Adrenal gland (tissue), 12 donors: Measurements from ENCODE around the gene DMRT3. TPM values are rescaled to one million over a fixed set of nuclear protein-coding genes. Genes with fewer than 3 reads are reported as not detected.

Source experiments
- DNase-seq, 7 donors: peaks; one replicate each; pipeline ENCODE4 v3.0.0-alpha.2; 2019 to 2020
- H3K27ac ChIP-seq, 5 donors: fragments of 200-600 bp; sonication (generic) in 4 of 5; 1 replicate in 3 of 5; 2 replicates in 2 of 5; pipeline versions ENCODE4 v1.5.1 to v1.8.0; 2016 to 2020; ENCODE audit warnings: mild to moderate bottlenecking in 1 of 5
- H3K27me3 ChIP-seq: fragments of 200-600 bp; 2 replicates; pipeline ENCODE4 v1.8.0; 2021
- H3K36me3 ChIP-seq, 2 donors: fragments of 200-600 bp; replicated peaks in 1 of 2; 1 replicate in 1 of 2; 2 replicates in 1 of 2; pipeline versions ENCODE4 v1.5.1 to v1.8.0; 2018 to 2022
- H3K4me1 ChIP-seq, 2 donors: fragments of 200-600 bp; replicated peaks in 1 of 2; 1 replicate in 1 of 2; 2 replicates in 1 of 2; pipeline versions ENCODE4 v1.5.1 to v1.8.0; 2018 to 2021
- H3K4me3 ChIP-seq, 4 donors: fragments of 200-600 bp; sonication (generic) in 3 of 4; one replicate each; pipeline ENCODE4 v1.5.1; 2016 to 2018
- H3K9me3 ChIP-seq, 3 donors: fragments of 200-600 bp; sonication (generic) in 1 of 3; replicated peaks in 1 of 3; 1 replicate in 2 of 3; 2 replicates in 1 of 3; pipeline versions ENCODE4 v1.5.1 to v1.8.0; 2016 to 2021
- CTCF ChIP-seq, 6 experiments: fragments of 450-650 bp in 4 of 6; fragments of 200-600 bp in 2 of 6; sonication (generic) in 1 of 6; IDR thresholded peaks; 1 replicate in 5 of 6; 2 replicates in 1 of 6; pipeline versions ENCODE4 v1.5.1 to v1.8.0; 2016 to 2021; ENCODE audit warnings: antibody characterized with exemption in 6 of 6, mild to moderate bottlenecking in 2 of 6, moderate library complexity in 1 of 6
- POLR2A ChIP-seq, 2 donors: fragments of 450-650 bp; IDR thresholded peaks; one replicate each; pipeline ENCODE4 v1.6.1; 2017; ENCODE audit warnings: antibody characterized with exemption in 2 of 2, mild to moderate bottlenecking in 2 of 2, moderate library complexity in 1 of 2
- WGBS, 4 donors: extraction: QIAGEN DNeasy Blood & Tissue Kit in 2 of 4; methylation state at CpG; one replicate each; pipeline versions ENCODE4 v1.1.5 to v1.1.7; 2013 to 2017; 5-methylcytosine and 5-hydroxymethylcytosine counted together
- intact Hi-C, 2 donors: fragments of 100-400 bp; cut with DNase I; formaldehyde crosslinking; loops; one replicate each; pipeline versions ENCODE4 v1.14.1 to v1.15.0; 2022 to 2023
- polyA plus RNA-seq, 3 donors: library from polyadenylated mRNA; stranded (reverse); fragments of 200-250 nt in 2 of 3; fragments of 350-450 nt in 1 of 3; fragmentation: Illumina TruSeq in 1 of 3; extraction: RNeasy Lipid Tissue Mini Kit (QIAGEN cat#74804) in 1 of 3; gene quantifications; one replicate each; pipeline ENCODE4 v1.2.3, GENCODE V29; 2013 to 2014
- total RNA-seq, 9 donors: library from RNA; depleted of rRNA in 4 of 9; stranded (reverse); fragments of >200 nt in 4 of 9; fragments of 120-200 nt in 1 of 9; fragmentation: NEBNext Ultra II Directional in 1 of 9; extraction: Animal tissue kit (Norgen Biotek cat#: 25700) in 1 of 9; gene quantifications; one replicate each; pipeline versions ENCODE4 v1.1.0 to v1.2.4, GENCODE V29; 2013 to 2023
- donor health status: healthy with polysubstance abuse.
- donor health status: Bipolar disorder and iron deficiency.
- donor health status: DM: yes; HTN: yes; CAD: no.
- donor health status: DM: no; HTN: no; CAD: no.
- donor health status: DM: no; HTN: no; CAD: no.
- donor health status: DM: yes; HTN: yes; CAD: no.

The DMRT3 gene
- total and polyA plus RNA-seq, 12 donors = 0.07 TPM; not detected in 11

- TF ChIP-seq CTCF (IDR thresholded peaks at IDR 0.05) (no peak), POLR2A (IDR thresholded peaks at IDR 0.05) (no peak)
- intact Hi-C loops = no loop called here
- DNase-seq = no peak
- Histone ChIP-seq H3K36me3 (no peaks in the 10 kb centered on the region), H3K4me1 (no peaks in the 10 kb centered on the region), H3K27ac (no peak overlapping the region), H3K9me3 (no peaks in the 10 kb centered on the region), H3K27me3 (peaks cover 16% of the 10 kb centered on the region), H3K4me3 (no peak overlapping the region)
- WGBS, 4 donors = 61 to 70% (median 64%) methylated on average over 5 of the region's 5 CpGs
Observed at GRCh38 chr9:1013021-1013420, 36.6 kb downstream of the DMRT3 start.

DNA sequence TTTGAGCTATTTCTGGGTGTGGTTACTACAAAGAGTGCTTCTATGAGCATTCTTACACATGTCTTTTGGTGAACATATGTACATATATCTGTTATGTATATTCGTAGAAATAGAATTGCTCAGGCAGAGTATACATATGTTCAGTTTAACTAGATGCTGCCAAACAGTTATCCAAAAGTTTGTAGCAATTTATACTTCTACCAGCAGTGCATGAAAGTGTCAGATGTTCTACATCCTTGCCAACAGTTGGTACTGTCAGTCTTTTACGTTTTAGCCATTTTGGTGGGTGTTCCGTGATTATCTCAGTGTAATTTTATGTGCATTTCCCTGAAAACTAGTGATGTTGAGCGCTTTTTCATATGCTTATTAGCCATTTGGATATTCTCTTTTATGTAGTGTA, 37.8 kb downstream of the DMRT3 start:
- no peak for TF ChIP-seq POLR2A (IDR thresholded peaks at IDR 0.05)
- TF ChIP-seq CTCF (IDR thresholded peaks at IDR 0.05) = no peak
- 73 to 76% (median 75%) methylated on average over 4 of the region's 4 CpGs for WGBS, 4 donors
- H3K9me3 ChIP-seq = no peaks in the 10 kb centered on the region
- H3K36me3 ChIP-seq = no peaks in the 10 kb centered on the region
- no peak overlapping the region for H3K4me3 ChIP-seq
- no peak for DNase-seq
- H3K27ac ChIP-seq = no peak overlapping the region
- H3K4me1 ChIP-seq = no peaks in the 10 kb centered on the region
- peaks cover 10% of the 10 kb centered on the region for H3K27me3 ChIP-seq
- intact Hi-C loops = no loop called here

DNA sequence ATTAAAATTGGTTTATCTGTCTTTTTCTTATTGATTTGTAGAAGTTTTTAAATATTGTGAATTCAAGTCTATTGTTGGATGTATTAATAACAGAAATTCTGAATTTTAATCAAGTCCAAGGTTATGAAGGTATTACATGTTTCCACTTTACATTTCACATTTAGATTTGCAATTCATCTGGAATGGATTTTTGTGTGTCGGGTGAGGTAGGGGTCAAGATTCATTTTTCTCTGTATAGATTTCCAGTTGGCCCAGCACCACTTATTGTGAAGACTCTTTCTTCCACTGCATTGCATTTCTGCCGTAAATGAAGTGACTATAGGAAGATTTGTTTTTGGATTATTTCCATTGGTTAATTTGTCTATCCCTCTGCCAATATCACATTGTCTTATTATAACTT, 38.2 kb downstream of the DMRT3 start:
- 70 to 86% (median 82%) methylated on average over 2 of the region's 2 CpGs for WGBS, 4 donors
- no peaks in the 10 kb centered on the region for H3K4me1 ChIP-seq
- H3K27me3 ChIP-seq = peaks cover 10% of the 10 kb centered on the region
- no peak for DNase-seq
- intact Hi-C loops = no loop called here
- H3K4me3 ChIP-seq = no peak overlapping the region
- TF ChIP-seq CTCF (IDR thresholded peaks at IDR 0.05) (no peak), POLR2A (IDR thresholded peaks at IDR 0.05) (no peak)
- H3K27ac ChIP-seq = no peak overlapping the region
- H3K36me3 ChIP-seq = no peaks in the 10 kb centered on the region
- H3K9me3 ChIP-seq = no peaks in the 10 kb centered on the region

- no peak for DNase-seq
- H3K4me1 ChIP-seq = no peaks in the 10 kb centered on the region
- 10 to 24% (median 20%) methylated on average over 10 of the region's 10 CpGs for WGBS, 4 donors
- TF ChIP-seq POLR2A (IDR thresholded peaks at IDR 0.05) = no peak
- TF ChIP-seq CTCF (IDR thresholded peaks at IDR 0.05) = no peak
- no peaks in the 10 kb centered on the region for H3K36me3 ChIP-seq
- intact Hi-C loops = no loop called here
- H3K4me3 ChIP-seq = no peak overlapping the region
- H3K27ac ChIP-seq = no peak overlapping the region
- H3K9me3 ChIP-seq = peaks cover 0 to 5% (median 0%) of the 10 kb centered on the region in 3 donors
- peaks cover 14% of the 10 kb centered on the region for H3K27me3 ChIP-seq
Observed at GRCh38 chr9:1018121-1018520, 41.7 kb downstream of the DMRT3 start.
